Lung (tissue), 12 donors: ENCODE measurements around the gene ADK. TPM values are rescaled to one million over a fixed set of nuclear protein-coding genes. Genes with fewer than 3 reads are reported as not detected.

Experiments used
- ATAC-seq: fragments of 200-7000 bp; cut with Tn5 transposase; one replicate; pipeline ENCODE4 v1.9.1; 2020; ENCODE audit warnings: moderate number of reproducible peaks; ENCODE audit not compliant: insufficient read depth, low FRiP score
- DNase-seq, 3 donors: peaks; one replicate each; pipeline ENCODE4 v3.0.0-alpha.2; 2013 to 2017
- H3K27ac ChIP-seq, 2 donors: one replicate each; pipeline ENCODE4 v1.5.1; 2013; ENCODE audit warnings: mild to moderate bottlenecking in 2 of 2, moderate library complexity in 2 of 2, control low read depth in 1 of 2, inconsistent platforms in 1 of 2, low read depth in 1 of 2, low read length in 1 of 2
- H3K27me3 ChIP-seq, 3 donors: one replicate each; pipeline ENCODE4 v1.5.1; 2013; ENCODE audit warnings: low read length in 2 of 3; ENCODE audit not compliant: control insufficient read depth in 3 of 3, insufficient read depth in 3 of 3
- H3K36me3 ChIP-seq, 4 donors: one replicate each; pipeline ENCODE4 v1.5.1; 2013; ENCODE audit warnings: low read length in 4 of 4, mild to moderate bottlenecking in 1 of 4, moderate library complexity in 1 of 4; ENCODE audit not compliant: control insufficient read depth in 4 of 4, insufficient read depth in 4 of 4
- H3K4me1 ChIP-seq, 5 donors: one replicate each; pipeline ENCODE4 v1.5.1; 2013; ENCODE audit warnings: low read length in 5 of 5, mild to moderate bottlenecking in 2 of 5, moderate library complexity in 1 of 5; ENCODE audit not compliant: control insufficient read depth in 5 of 5, insufficient read depth in 5 of 5
- H3K4me3 ChIP-seq: one replicate; pipeline ENCODE4 v1.5.1; 2013; ENCODE audit warnings: mild to moderate bottlenecking, control low read depth, moderate library complexity
- H3K9ac ChIP-seq, 2 donors: one replicate each; pipeline ENCODE4 v1.5.1; 2013; ENCODE audit warnings: low read length in 2 of 2, control low read depth in 1 of 2; ENCODE audit not compliant: insufficient read depth in 1 of 2
- H3K9me3 ChIP-seq, 4 donors: one replicate each; pipeline ENCODE4 v1.5.1; 2013; ENCODE audit warnings: low read length in 3 of 4, mild to moderate bottlenecking in 1 of 4, moderate library complexity in 1 of 4; ENCODE audit not compliant: control insufficient read depth in 4 of 4, insufficient read depth in 3 of 4
- CTCF ChIP-seq: IDR thresholded peaks from 2 replicates; pipeline ENCODE4 v1.5.1; 2012; ENCODE audit warnings: mild to moderate bottlenecking; ENCODE audit errors: control extremely low read depth, extremely low read depth
- WGBS, 2 donors: extraction: QIAGEN DNeasy Blood & Tissue Kit; methylation state at CpG; one replicate each; pipeline ENCODE4 v1.1.7; 2013; 5-methylcytosine and 5-hydroxymethylcytosine counted together
- polyA plus RNA-seq, 2 donors: library from polyadenylated mRNA; stranded (reverse); fragments of 200-250 nt; gene quantifications; one replicate each; pipeline ENCODE4 v1.2.1, GENCODE V29; 2013
- total RNA-seq, 2 donors: library from RNA; depleted of rRNA in 1 of 2; stranded (reverse); fragments of >200 nt in 1 of 2; gene quantifications; one replicate each; pipeline ENCODE4 v1.2.1, GENCODE V29; 2014 to 2021
- donor health status: control.
- donor health status: control.
- donor health status: Bipolar disorder and iron deficiency.
- donor health status: healthy.
- donor health status: DM: yes; HTN: yes; CAD: no.

Gene ADK
- total and polyA plus RNA-seq, 4 donors = 31.6 to 82.3 (median 42.9) TPM

GRCh38 chr10:74289951-74290350 lies 138.9 kb downstream of the ADK start:
- H3K36me3 ChIP-seq = peaks cover 0 to 3% (median 0%) of the 10 kb centered on the region in 4 donors
- H3K4me1 ChIP-seq = peaks cover 0 to 13% (median 5%) of the 10 kb centered on the region in 5 donors
- no peak overlapping the region for H3K4me3 ChIP-seq
- WGBS, 2 donors = 23 to 35% methylated on average over 4 of the region's 4 CpGs
- H3K27me3 ChIP-seq = no peaks in the 10 kb centered on the region
- TF ChIP-seq CTCF = no peak
- DNase-seq (peak in 2 of 3 donors; percentile 19 to 48), ATAC-seq (no peak)
- peak overlapping the region; percentile 59 to 60 for H3K27ac ChIP-seq
- no peaks in the 10 kb centered on the region for H3K9me3 ChIP-seq
- peak overlapping the region in 1 of 2 donors; percentile 79 for H3K9ac ChIP-seq

DNA sequence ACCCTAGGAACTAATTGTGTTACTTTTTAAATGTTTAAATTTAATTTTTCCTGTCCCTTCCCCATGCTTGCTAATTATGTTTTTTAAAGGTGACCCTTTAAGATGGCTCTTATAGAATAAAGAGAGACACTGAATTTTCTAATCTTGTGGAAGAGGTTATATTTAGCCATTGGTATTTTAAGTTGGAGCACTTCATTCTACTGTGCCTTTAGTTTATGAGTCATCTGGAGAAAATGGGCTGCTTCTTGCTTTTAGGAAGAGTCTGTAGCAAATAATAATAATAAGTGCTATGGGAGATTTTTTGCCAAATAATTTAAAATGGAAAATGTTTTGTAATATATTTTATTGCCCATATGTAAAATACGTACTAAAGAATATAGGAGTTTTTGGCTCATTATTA lies 139.7 kb downstream of the ADK start:
- ATAC-seq (no peak), DNase-seq (peak in 1 of 3 donors; percentile 23)
- TF ChIP-seq CTCF = no peak
- H3K9ac ChIP-seq = peak overlapping the region in 1 of 2 donors; percentile 49
- no peaks in the 10 kb centered on the region for H3K9me3 ChIP-seq
- H3K36me3 ChIP-seq = peaks cover 0 to 3% (median 0%) of the 10 kb centered on the region in 4 donors
- H3K4me1 ChIP-seq = peaks cover 0 to 13% (median 5%) of the 10 kb centered on the region in 5 donors
- H3K27me3 ChIP-seq = no peaks in the 10 kb centered on the region
- H3K27ac ChIP-seq = no peak overlapping the region
- 84 to 91% methylated on average over 1 of the region's 1 CpG for WGBS, 2 donors
- H3K4me3 ChIP-seq = no peak overlapping the region

GRCh38 chr10:74292871-74293427 lies 141.9 kb downstream of the ADK start:
- Histone ChIP-seq H3K9ac (no peak overlapping the region), H3K27ac (peak overlapping the region; percentile 35 to 47), H3K36me3 (no peaks in the 10 kb centered on the region), H3K4me1 (peaks cover 0 to 13% (median 5%) of the 10 kb centered on the region in 5 donors), H3K4me3 (no peak overlapping the region), H3K9me3 (no peaks in the 10 kb centered on the region), H3K27me3 (no peaks in the 10 kb centered on the region)
- DNase-seq (no peak), ATAC-seq (no peak)
- TF ChIP-seq CTCF = no peak
- WGBS, 2 donors = 80 to 82% methylated on average over 4 of the region's 4 CpGs
